HepG2 (cell line): ENCODE measurements around the gene CBR4. TPM values are rescaled to one million over a fixed set of nuclear protein-coding genes. Genes with fewer than 3 reads are reported as not detected.

Experiments used
- ATAC-seq: fragments of 200-7000 bp; cut with Tn5 transposase; 3 replicates; pipeline ENCODE4 v1.9.1; 2020; ENCODE audit warnings: mild to moderate bottlenecking, moderate library complexity
- BruUV-seq: library from RNA; stranded (reverse); fragments of 400-500 nt; replicated peaks from 2 replicates; lab custom pipeline; 2021; lab: Mats Ljungman, UMichigan
- CTCF ChIA-PET: fragments of 300-600 bp; formaldehyde crosslinking; extraction: SDS; loops from one replicate; lab custom pipeline; 2021; ENCODE audit warnings: low total read pairs, inconsistent platforms, low intra/inter-chr PET ratio; lab: Yijun Ruan, JAX
- POLR2A ChIA-PET: fragments of 350-600 bp; sonication (Branson Sonifier 250); formaldehyde crosslinking; loops from one replicate; lab custom pipeline; 2020; ENCODE audit warnings: antibody characterized with exemption, inconsistent platforms; lab: Yijun Ruan, JAX
- DNase-seq: peaks from one replicate; pipeline ENCODE4 v3.0.0-alpha.2; 2015; ENCODE audit warnings: low spot score
- FAIRE-seq: peaks from 3 replicates; lab custom pipeline; 2011; peaks lifted over from hg19 to GRCh38; lab: Jason Lieb, UNC
- H2AFZ ChIP-seq: one replicate; pipeline ENCODE4 v1.6.1; 2011; ENCODE audit warnings: low read length, inconsistent platforms
- H3K27ac ChIP-seq: fragments of 300-600 bp; 3 replicates; pipeline ENCODE4 v1.8.0; 2011; ENCODE audit warnings: mixed run types, mild to moderate bottlenecking, mixed read lengths, low read length, inconsistent platforms; ENCODE audit not compliant: insufficient read depth; ENCODE audit errors: extremely low read length
- H3K27me3 ChIP-seq, 2 experiments: fragments of 200-600 bp in 1 of 2; 2 replicates in 1 of 2; 3 replicates in 1 of 2; pipeline versions ENCODE4 v1.6.0 to v1.8.0; 2011; ENCODE audit warnings: low read length in 2 of 2, mild to moderate bottlenecking in 2 of 2, moderate library complexity in 2 of 2, inconsistent platforms in 1 of 2; ENCODE audit not compliant: insufficient read depth in 2 of 2, control insufficient read depth in 1 of 2
- H3K36me3 ChIP-seq, 2 experiments: fragments of 200-600 bp in 1 of 2; replicated peaks in 1 of 2; 2 replicates in 1 of 2; 3 replicates in 1 of 2; pipeline versions ENCODE4 v1.5.1 to v1.8.0; 2011; ENCODE audit warnings: low read length in 2 of 2, inconsistent platforms in 1 of 2; ENCODE audit not compliant: insufficient read depth in 2 of 2, control insufficient read depth in 1 of 2
- H3K4me1 ChIP-seq: 2 replicates; pipeline ENCODE4 v1.5.1; 2012; ENCODE audit warnings: low read length, inconsistent platforms; ENCODE audit not compliant: insufficient read depth
- H3K4me2 ChIP-seq: 2 replicates; pipeline ENCODE4 v1.6.0; 2011; ENCODE audit warnings: low read depth, low read length, inconsistent platforms
- H3K4me3 ChIP-seq, 3 experiments: fragments of 200-600 bp in 1 of 3; sonication (generic), shearing (Covaris generic) in 1 of 3; replicated peaks in 1 of 3; 2 replicates each; pipeline ENCODE4 v1.5.1; 2011 to 2016; ENCODE audit warnings: low read length in 3 of 3, inconsistent platforms in 2 of 3, low read depth in 2 of 3, mild to moderate bottlenecking in 2 of 3, control low read depth in 1 of 3, mixed read lengths in 1 of 3; ENCODE audit not compliant: insufficient read depth in 1 of 3
- H3K79me2 ChIP-seq: one replicate; pipeline ENCODE4 v1.6.1; 2011; ENCODE audit warnings: low read length, inconsistent platforms; ENCODE audit not compliant: insufficient read depth
- H3K9ac ChIP-seq: 2 replicates; pipeline ENCODE4 v1.6.0; 2011; ENCODE audit warnings: mild to moderate bottlenecking, low read depth, low read length, inconsistent platforms; ENCODE audit not compliant: insufficient read depth
- H3K9me3 ChIP-seq: 2 replicates; pipeline ENCODE4 v1.5.1; 2012; ENCODE audit warnings: mild to moderate bottlenecking, low read length
- H4K20me1 ChIP-seq: 2 replicates; pipeline ENCODE4 v1.6.0; 2011; ENCODE audit warnings: inconsistent platforms, mild to moderate bottlenecking, low read length, moderate library complexity; ENCODE audit not compliant: insufficient read depth
- LCORL ChIP-seq, 2 experiments: fragments of 450-650 bp in 1 of 2; sonication (generic) in 1 of 2; formaldehyde crosslinking in 1 of 2; IDR thresholded peaks; 2 replicates each; pipeline versions ENCODE4 v1.5.0 to v1.6.1; 2017 to 2020; ENCODE audit warnings: antibody characterized with exemption in 1 of 2, missing genetic modification reagents in 1 of 2
- SKI ChIP-seq: fragments of 450-650 bp; IDR thresholded peaks from one replicate; pipeline ENCODE4 v1.6.1; 2018; ENCODE audit warnings: mild to moderate bottlenecking; ENCODE audit not compliant: partially characterized antibody
- WGBS: methylation state at CpG from one replicate; pipeline ENCODE4 v1.1.6; 2017; ENCODE audit warnings: low lambda C conversion rate; 5-methylcytosine and 5-hydroxymethylcytosine counted together
- in situ Hi-C: cut with HindIII; loops from 2 replicates; pipeline ENCODE4 v1.10.0; 2017; ENCODE audit warnings: low pct_unique_long_range_greater_than_20kb; ENCODE audit not compliant: extremely low pct_ligation_motif_present
- intact Hi-C: fragments of 100-400 bp; cut with micrococcal nuclease; formaldehyde crosslinking; loops from one replicate; pipeline ENCODE4 v1.10.0; 2022; ENCODE audit not compliant: unreplicated experiment
- polyA plus RNA-seq, 8 experiments: library from polyadenylated mRNA; depleted of rRNA in 3 of 8; stranded (reverse) in 7 of 8; unstranded in 1 of 8; fragments of >200 nt; fragmentation: Illumina TruSeq in 4 of 8; extraction: Trizol in 4 of 8; gene quantifications; 2 replicates each; pipeline versions ENCODE4 v1.2.1 to v1.2.3, GENCODE V29; 2011 to 2016; ENCODE audit warnings: low read depth in 4 of 8, missing spikeins in 1 of 8, mixed read lengths in 1 of 8; ENCODE audit not compliant: insufficient read depth in 1 of 8
- total RNA-seq, 5 experiments: library from RNA; depleted of rRNA; stranded (reverse); fragments of >200 nt; fragmentation: Illumina TruSeq; extraction: Trizol; gene quantifications; 2 replicates each; pipeline ENCODE4 v1.2.3, GENCODE V29; 2016; ENCODE audit warnings: low read depth in 1 of 5
- TF ChIP-seq, protein P1 (sequence below): sonication (generic); formaldehyde crosslinking; IDR thresholded peaks from 2 replicates; pipeline ENCODE4 v1.4.0; 2020; ENCODE audit warnings: missing genetic modification reagents

CBR4 gene
- total and polyA plus RNA-seq, 2 of the 13 experiments (the other 11 are each of a cell fraction or from before 2014, with no cell fraction given) = 7.3 to 20.7 TPM

DNA sequence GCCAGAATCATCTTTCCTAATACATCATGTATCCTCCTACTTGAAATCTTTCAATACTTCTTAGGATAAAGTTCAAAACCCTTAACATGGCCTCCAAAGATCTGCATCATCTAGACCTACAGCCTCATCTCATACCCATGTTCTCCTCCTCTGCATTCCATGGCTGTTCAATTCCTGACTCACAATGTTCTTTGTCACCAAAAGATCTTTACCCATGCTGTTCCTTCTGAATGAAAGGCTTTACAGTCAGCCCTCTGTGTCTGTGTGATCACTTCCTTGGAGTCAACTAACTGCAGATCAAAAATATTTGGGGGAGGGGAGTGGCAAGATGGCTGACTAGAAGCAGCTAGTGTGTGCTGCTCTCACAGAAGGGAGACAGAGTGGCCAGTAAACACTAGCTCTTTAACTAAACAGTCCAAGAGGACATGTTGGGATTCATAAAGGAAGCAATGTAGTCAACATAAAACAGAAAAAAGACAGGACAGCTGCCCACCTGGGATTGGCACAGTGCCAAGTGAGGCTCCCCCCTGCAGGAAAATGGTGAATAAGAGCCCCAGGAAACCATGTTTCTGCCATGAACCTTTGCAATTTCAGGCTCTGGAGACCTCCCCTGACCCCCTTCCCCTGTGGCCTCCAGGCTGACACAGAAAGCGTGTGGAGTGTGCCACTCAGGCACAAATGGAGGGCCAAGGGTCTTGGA is 31.9 kb downstream of the CBR4 start:
- Histone ChIP-seq H4K20me1 (no peaks in the 10 kb centered on the region), H3K4me1 (peaks cover 25% of the 10 kb centered on the region), H3K9ac (no peak overlapping the region), H3K4me2 (no peak overlapping the region), H3K9me3 (peaks cover 13% of the 10 kb centered on the region; the same call in 1 of the 2 replicates), H3K27ac (peak overlapping the region; percentile 22), H3K79me2 (peaks cover 5% of the 10 kb centered on the region), H3K27me3 (no peaks in the 10 kb centered on the region), H3K4me3 (no peak overlapping the region), H3K36me3 (peaks cover 13 to 27% of the 10 kb centered on the region in 2 experiments; a peak in 4 of 5 replicates), H2AFZ (no peak overlapping the region)
- intact Hi-C loops = no loop called here
- no peak for ATAC-seq
- DNase-seq = peak; percentile 38
- no TSS peak for BruUV-seq
- in situ Hi-C loops = no loop called here
- WGBS = 100% methylated on average over 1 of the region's 1 CpG
- CTCF ChIA-PET = no interaction called here
- POLR2A ChIA-PET = no interaction called here
- no peak for FAIRE-seq
- TF ChIP-seq, protein P1, sequence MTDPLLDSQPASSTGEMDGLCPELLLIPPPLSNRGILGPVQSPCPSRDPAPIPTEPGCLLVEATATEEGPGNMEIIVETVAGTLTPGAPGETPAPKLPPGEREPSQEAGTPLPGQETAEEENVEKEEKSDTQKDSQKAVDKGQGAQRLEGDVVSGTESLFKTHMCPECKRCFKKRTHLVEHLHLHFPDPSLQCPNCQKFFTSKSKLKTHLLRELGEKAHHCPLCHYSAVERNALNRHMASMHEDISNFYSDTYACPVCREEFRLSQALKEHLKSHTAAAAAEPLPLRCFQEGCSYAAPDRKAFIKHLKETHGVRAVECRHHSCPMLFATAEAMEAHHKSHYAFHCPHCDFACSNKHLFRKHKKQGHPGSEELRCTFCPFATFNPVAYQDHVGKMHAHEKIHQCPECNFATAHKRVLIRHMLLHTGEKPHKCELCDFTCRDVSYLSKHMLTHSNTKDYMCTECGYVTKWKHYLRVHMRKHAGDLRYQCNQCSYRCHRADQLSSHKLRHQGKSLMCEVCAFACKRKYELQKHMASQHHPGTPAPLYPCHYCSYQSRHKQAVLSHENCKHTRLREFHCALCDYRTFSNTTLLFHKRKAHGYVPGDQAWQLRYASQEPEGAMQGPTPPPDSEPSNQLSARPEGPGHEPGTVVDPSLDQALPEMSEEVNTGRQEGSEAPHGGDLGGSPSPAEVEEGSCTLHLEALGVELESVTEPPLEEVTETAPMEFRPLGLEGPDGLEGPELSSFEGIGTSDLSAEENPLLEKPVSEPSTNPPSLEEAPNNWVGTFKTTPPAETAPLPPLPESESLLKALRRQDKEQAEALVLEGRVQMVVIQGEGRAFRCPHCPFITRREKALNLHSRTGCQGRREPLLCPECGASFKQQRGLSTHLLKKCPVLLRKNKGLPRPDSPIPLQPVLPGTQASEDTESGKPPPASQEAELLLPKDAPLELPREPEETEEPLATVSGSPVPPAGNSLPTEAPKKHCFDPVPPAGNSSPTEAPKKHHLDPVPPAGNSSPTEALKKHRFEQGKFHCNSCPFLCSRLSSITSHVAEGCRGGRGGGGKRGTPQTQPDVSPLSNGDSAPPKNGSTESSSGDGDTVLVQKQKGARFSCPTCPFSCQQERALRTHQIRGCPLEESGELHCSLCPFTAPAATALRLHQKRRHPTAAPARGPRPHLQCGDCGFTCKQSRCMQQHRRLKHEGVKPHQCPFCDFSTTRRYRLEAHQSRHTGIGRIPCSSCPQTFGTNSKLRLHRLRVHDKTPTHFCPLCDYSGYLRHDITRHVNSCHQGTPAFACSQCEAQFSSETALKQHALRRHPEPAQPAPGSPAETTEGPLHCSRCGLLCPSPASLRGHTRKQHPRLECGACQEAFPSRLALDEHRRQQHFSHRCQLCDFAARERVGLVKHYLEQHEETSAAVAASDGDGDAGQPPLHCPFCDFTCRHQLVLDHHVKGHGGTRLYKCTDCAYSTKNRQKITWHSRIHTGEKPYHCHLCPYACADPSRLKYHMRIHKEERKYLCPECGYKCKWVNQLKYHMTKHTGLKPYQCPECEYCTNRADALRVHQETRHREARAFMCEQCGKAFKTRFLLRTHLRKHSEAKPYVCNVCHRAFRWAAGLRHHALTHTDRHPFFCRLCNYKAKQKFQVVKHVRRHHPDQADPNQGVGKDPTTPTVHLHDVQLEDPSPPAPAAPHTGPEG (CRISPR knock-in tag) = no peak
- TF ChIP-seq SKI (no peak), LCORL (IDR thresholded peaks at IDR 0.05) (peak; percentile 89), LCORL (CRISPR knock-in tag; IDR thresholded peaks at IDR 0.05) (no peak)
